Activated CD8-positive, alpha-beta memory T cell treated with anti-CD3 and anti-CD28 coated beads, Interleukin-2, amount 50 U/mL, for 4 hours (primary cell): Measurements from ENCODE around the gene SLC46A1.

Source experiments
- DNase-seq: peaks from one replicate; pipeline ENCODE4 v3.0.0-alpha.2; 2020

Gene SLC46A1

DNA sequence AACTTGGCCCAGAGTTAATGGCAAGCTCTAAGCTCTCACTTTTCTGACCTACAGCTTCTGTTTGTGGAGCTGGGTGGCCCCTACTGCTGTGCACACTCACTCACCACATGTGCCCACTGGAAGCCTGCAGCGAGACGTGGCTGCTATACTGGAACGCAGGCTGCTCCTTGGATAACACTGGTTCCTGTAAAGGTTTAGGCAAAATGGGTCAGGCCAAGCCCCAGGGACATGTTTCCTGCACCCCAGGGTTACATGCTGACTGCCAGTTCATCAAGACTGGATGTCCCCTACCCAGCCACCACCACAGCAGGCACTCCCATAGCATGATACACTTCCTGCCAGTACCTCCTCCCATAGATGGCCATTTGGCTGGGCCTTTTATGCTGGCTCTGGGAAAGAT, 57.0 kb downstream of the SLC46A1 start:
- no peak for DNase-seq

DNA sequence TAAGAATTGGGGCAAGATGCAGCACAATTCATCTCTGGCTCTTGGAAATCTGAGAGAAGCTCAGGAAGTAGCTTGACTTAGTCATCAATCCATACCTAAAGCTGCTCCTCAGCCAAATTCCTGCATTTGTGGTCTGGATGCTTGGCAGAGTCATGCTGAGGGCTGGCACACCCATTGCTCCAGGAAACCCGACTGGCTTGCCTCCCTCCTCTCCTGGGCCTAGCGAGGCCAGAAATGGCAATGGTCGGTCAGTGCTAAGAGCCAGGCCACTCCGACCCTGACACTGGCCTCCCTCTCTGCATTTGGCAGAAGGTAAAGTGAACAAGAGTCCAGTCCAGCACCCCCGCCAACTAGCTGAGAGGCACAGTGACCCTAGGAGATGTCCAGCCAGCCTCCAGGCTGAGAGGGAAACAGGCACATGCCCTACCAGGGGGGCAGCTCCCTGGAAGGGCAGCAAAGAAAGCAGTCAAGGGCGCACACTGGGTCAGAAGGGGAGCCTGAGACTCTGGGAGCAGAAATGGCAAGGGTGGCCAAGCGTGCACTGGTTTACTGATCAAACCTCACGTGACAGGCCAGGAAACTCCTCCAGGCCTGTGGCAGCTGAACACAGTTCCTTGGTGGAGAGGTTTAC, 58.6 kb downstream of the SLC46A1 start:
- DNase-seq, result no peak

DNA sequence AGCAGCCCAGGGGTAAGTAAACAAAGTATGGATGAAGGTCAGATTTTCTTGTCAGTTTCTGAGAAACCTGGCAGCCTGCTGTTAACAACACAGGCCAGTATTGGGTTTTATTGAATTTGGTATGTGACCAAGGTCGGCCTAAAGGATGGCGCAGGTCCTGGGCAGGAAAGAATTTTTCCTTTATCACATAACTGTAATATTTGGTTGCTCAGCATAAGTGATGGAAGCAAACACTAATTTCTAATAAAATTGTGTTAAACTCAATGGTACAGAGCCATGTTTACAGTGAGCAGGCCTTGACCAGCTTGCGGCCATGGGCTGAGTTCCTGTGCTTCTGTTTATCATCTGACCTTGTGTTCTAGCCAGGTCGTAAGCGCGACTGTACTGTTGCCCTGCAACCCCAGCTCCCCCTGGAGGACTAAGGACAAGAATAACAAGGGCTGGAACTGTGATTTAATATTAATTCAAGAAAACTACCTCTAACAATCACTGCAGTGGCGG, 59.2 kb downstream of the SLC46A1 start:
- DNase-seq, result no peak

DNA sequence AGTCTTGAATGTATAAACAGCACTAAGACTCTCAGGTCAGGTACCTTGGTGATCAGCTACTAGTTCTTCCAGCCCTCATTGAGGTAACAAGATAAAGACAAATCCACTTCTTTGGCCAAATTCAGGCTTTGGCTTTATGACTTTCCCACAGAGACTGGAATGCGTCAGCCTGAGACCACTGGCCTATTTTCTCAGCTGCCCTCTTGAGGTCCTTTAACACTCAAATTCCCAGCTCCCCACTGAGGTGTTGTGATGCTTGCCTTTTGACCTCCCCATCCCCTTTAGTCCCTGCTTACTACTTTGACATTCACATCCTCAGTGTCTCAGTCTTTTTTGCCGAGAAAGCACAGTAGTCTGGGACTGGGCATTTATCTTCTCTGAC, 59.8 kb downstream of the SLC46A1 start:
- no peak for DNase-seq

DNA sequence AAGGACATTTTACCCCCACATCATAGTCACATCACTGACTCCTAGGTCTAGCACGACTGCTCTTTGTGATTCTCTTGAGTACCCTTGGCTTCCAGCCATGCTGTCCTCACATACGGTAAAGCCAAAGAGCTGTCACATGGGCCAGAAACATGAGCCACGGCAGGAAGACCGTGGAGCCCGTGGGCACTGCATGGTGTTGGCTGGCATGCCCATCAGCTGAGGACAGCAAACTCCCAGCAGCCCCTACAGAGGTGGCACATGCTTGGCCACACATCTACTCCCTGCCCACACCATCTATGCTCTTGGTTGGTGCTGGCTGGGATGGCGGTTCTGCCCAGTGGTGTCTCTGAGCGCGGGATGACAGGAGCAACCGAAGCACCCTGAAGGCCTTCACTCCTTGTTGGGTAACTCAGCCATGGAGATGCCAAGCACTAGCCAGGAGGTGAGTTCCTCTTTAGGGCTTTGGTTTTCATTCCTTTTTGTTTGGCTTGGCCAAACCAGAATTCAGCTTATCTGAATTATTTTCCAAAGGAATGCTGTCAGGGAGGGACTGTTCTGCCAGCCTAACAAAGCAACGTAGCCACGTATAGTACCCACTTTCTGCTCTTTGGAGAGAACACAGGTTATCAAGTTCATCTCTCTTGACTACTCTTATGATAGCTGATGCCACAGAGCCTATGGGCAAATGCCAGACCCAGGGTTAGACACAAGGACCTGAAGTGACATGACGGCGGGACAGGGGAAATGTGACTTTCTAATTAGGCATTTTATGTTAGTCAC, 60.4 kb downstream of the SLC46A1 start:
- no peak for DNase-seq
